CD4-positive, alpha-beta memory T cell (primary cell): ENCODE results near the gene TUT1. TPM values are rescaled to one million over a fixed set of nuclear protein-coding genes. Genes with fewer than 3 reads are reported as not detected.
"Not testable (repeated sequence)": the region's sequence is repeated elsewhere in the genome, so short reads cannot be mapped to it uniquely, and the experiment has no call there.

Experiments
- CTCF ChIA-PET: fragments of 350-600 bp; sonication (Branson Sonifier 250); formaldehyde crosslinking; loops from one replicate; lab custom pipeline; 2021; ENCODE audit warnings: inconsistent platforms; ENCODE audit not compliant: partially characterized antibody; lab: Charles Lee
- POLR2A ChIA-PET: fragments of 350-600 bp; sonication (Branson Sonifier 250); formaldehyde crosslinking; loops from one replicate; lab custom pipeline; 2021; ENCODE audit not compliant: partially characterized antibody; lab: Charles Lee
- DNase-seq, 5 donors: peaks; one replicate each; pipeline versions ENCODE4 v3.0.0 to v3.0.0-alpha.2; 2020 to 2022; ENCODE audit warnings: mixed read lengths in 1 of 5
- H3K27ac ChIP-seq: one replicate; pipeline ENCODE4 v1.7.0; 2013; ENCODE audit warnings: low read depth, low read length
- H3K27me3 ChIP-seq: 2 replicates; pipeline ENCODE4 v1.7.0; 2013; ENCODE audit warnings: mild to moderate bottlenecking, low read length, moderate library complexity; ENCODE audit not compliant: insufficient read depth
- H3K36me3 ChIP-seq: 2 replicates; pipeline ENCODE4 v1.7.0; 2013; ENCODE audit warnings: mild to moderate bottlenecking, low read length, moderate library complexity; ENCODE audit not compliant: insufficient read depth
- H3K4me1 ChIP-seq: 2 replicates; pipeline ENCODE4 v1.7.0; 2013; ENCODE audit warnings: mild to moderate bottlenecking, low read length, moderate library complexity; ENCODE audit not compliant: insufficient read depth
- H3K4me3 ChIP-seq, 2 donors: one replicate each; pipeline ENCODE4 v1.7.0; 2013; ENCODE audit warnings: low read length in 2 of 2, mild to moderate bottlenecking in 1 of 2
- H3K9me3 ChIP-seq, 2 donors: one replicate each; pipeline ENCODE4 v1.7.0; 2013; ENCODE audit warnings: low read length in 2 of 2, control low read depth in 1 of 2; ENCODE audit not compliant: control insufficient read depth in 1 of 2
- H3K27ac Mint-ChIP-seq, 7 donors: one replicate each; pipeline ENCODE4 v1.8.0; 2020 to 2021; ENCODE audit warnings: mixed read lengths in 7 of 7, mild to moderate bottlenecking in 6 of 7, inconsistent platforms in 3 of 7, moderate library complexity in 3 of 7
- H3K27me3 Mint-ChIP-seq, 2 donors: one replicate each; pipeline ENCODE4 v1.8.0; 2020 to 2021; ENCODE audit warnings: mixed read lengths in 2 of 2
- H3K36me3 Mint-ChIP-seq, 2 donors: one replicate each; pipeline ENCODE4 v1.8.0; 2020 to 2021; ENCODE audit warnings: mixed read lengths in 2 of 2, inconsistent platforms in 1 of 2, mild to moderate bottlenecking in 1 of 2
- H3K4me1 Mint-ChIP-seq, 4 donors: one replicate each; pipeline ENCODE4 v1.8.0; 2020 to 2021; ENCODE audit warnings: mixed read lengths in 4 of 4, mild to moderate bottlenecking in 1 of 4
- H3K4me3 Mint-ChIP-seq, 8 donors: one replicate each; pipeline ENCODE4 v1.8.0; 2020 to 2021; ENCODE audit warnings: mixed read lengths in 8 of 8, mild to moderate bottlenecking in 7 of 8, moderate library complexity in 6 of 8, inconsistent platforms in 3 of 8
- H3K9me3 Mint-ChIP-seq, 8 donors: one replicate each; pipeline ENCODE4 v1.8.0; 2020 to 2021; ENCODE audit warnings: mixed read lengths in 8 of 8, mild to moderate bottlenecking in 5 of 8, inconsistent platforms in 3 of 8, moderate library complexity in 1 of 8
- intact Hi-C: fragments of 100-400 bp; cut with micrococcal nuclease; formaldehyde crosslinking; loops from one replicate; pipeline ENCODE4 v1.15.1; 2023
- polyA plus RNA-seq, 2 donors: library from polyadenylated mRNA; unstranded; fragments of 300-500 nt; fragmentation: Illumina TruSeq; gene quantifications; one replicate each; pipeline ENCODE4 v1.2.3, GENCODE V29; 2021
- total RNA-seq, 2 experiments: library from RNA; stranded (reverse); gene quantifications; one replicate each; pipeline ENCODE4 v1.2.3, GENCODE V29; 2021

TUT1 gene
- total and polyA plus RNA-seq, 4 experiments from 2014 or later: 14.6 to 38.1 (median 28.7) TPM

DNA sequence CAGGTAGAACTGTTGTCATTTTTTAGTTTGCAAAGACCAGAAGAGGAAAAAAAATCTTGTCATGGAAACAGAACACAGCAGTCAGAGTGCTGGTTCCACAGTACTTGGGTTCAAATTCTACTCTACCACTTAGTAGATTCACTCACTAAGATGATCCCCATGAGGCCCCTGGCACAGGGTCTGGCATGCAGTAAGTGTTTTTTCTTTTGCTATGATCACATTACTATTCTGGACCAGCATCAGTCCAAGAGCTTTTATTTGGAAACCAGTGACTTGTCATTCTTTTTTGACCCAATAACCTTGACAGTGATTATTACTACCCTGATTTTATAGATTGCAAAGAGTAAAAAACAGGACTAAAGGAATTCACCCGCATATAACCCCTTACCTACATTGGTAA is 21.7 kb downstream of the TUT1 start:
- peaks cover 55 to 81% of the 10 kb centered on the region in 2 donors for H3K36me3 Mint-ChIP-seq
- Histone ChIP-seq H3K4me1 (peaks cover 51% of the 10 kb centered on the region), H3K9me3 (no peaks in the 10 kb centered on the region), H3K36me3 (peaks cover 59% of the 10 kb centered on the region), H3K27me3 (no peaks in the 10 kb centered on the region), H3K27ac (no peak overlapping the region), H3K4me3 (no peak overlapping the region)
- H3K27me3 Mint-ChIP-seq: no peaks in the 10 kb centered on the region
- ChIA-PET POLR2A (interaction anchor here (0.6 to 6.6 kb wide), 6 partner anchors 8 to 158 kb away, joined by 3 to 120 read pairs (median 4); partner anchors contain the start of genes AHNAK and HNRNPUL2), CTCF (interaction anchor here (0.7 to 3.4 kb wide), 5 partner anchors 9 to 145 kb away, joined by 3 to 24 read pairs (median 7); no protein-coding TSS in a partner anchor)
- DNase-seq: no peak
- intact Hi-C loops: no loop called here
- peaks cover 40 to 74% (median 54%) of the 10 kb centered on the region in 4 donors for H3K4me1 Mint-ChIP-seq
- no peaks in the 10 kb centered on the region for H3K9me3 Mint-ChIP-seq
- H3K27ac Mint-ChIP-seq: peak overlapping the region in 6 of 7 donors; percentile 24 to 64 (median 42)
- H3K4me3 Mint-ChIP-seq: peak overlapping the region in 1 of 8 donors; percentile 12

DNA sequence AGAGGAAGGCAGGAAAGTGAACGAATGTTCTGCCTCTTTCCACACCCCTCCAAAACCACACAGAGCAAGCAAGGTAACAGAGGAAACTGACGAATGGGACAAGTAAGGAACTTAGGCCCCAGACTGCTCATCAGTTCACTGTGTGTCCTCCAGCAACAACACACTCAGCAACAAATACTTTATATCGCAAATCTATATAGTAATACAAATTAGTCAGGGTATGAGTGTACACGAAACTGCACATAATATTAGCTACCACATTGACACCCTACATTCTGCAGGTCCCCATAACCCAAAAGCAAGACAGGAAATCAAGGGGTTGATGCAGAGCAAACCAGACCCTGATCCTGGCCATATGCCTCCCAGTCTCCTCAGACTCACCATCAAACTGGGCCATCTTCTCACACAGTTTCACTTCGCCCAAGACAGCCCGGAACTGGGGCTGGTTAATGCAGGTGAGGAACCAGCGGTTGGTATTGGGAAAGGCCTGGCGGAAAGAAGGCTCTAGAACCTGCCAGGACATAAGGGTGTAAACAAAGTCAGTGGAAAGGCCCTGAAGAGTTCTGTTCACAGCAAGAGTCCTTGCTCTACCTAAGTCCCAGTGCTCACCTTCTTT is 24.2 kb downstream of the TUT1 start:
- Mint-ChIP-seq H3K36me3 (peaks cover 46 to 73% of the 10 kb centered on the region in 2 donors), H3K4me1 (peaks cover 25 to 51% (median 38%) of the 10 kb centered on the region in 4 donors), H3K27ac (peak overlapping the region; percentile 51 to 85 (median 81)), H3K4me3 (peak overlapping the region in 2 of 8 donors; percentile 28 to 73), H3K9me3 (no peaks in the 10 kb centered on the region), H3K27me3 (no peaks in the 10 kb centered on the region)
- ChIA-PET POLR2A (interaction anchor here (0.9 to 2.1 kb wide), 5 partner anchors 11 to 274 kb away, joined by 3 to 5 read pairs (median 4); partner anchors contain the start of gene AHNAK), CTCF (interaction anchor here (1.0 to 3.1 kb wide), 5 partner anchors 10 to 172 kb away, joined by 3 to 24 read pairs (median 9); no protein-coding TSS in a partner anchor)
- peaks cover 54% of the 10 kb centered on the region for H3K36me3 ChIP-seq
- H3K27me3 ChIP-seq: no peaks in the 10 kb centered on the region
- peak overlapping the region; percentile 15 for H3K27ac ChIP-seq
- H3K4me1 ChIP-seq: peaks cover 38% of the 10 kb centered on the region
- no peaks in the 10 kb centered on the region for H3K9me3 ChIP-seq
- DNase-seq: no peak
- H3K4me3 ChIP-seq: no peak overlapping the region
- intact Hi-C loops: no loop called here

DNA sequence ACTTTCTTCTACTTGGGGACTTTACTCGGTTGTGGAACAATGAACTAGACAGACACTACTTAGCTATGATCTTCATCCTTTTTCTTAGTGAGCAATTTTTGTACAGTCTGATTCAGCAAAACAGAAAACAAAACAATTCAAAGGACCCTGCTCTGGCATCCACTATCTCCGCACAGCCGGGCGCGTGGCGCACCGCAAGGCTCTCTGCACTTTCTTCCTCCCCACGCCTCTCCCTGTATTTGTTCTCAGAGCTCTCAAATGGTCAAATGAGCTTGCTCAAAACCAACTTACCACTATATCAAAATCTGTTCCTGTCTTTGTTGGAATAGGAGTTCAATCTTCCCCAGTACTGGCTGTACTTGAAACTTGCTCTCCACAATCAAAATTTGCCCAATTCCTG is 25.1 kb downstream of the TUT1 start:
- Histone ChIP-seq H3K36me3 (peaks cover 45% of the 10 kb centered on the region), H3K27me3 (no peaks in the 10 kb centered on the region), H3K4me1 (peaks cover 29% of the 10 kb centered on the region), H3K27ac (no peak overlapping the region), H3K4me3 (no peak overlapping the region), H3K9me3 (no peaks in the 10 kb centered on the region)
- peaks cover 45 to 70% of the 10 kb centered on the region in 2 donors for H3K36me3 Mint-ChIP-seq
- peaks cover 25 to 49% (median 33%) of the 10 kb centered on the region in 4 donors for H3K4me1 Mint-ChIP-seq
- H3K4me3 Mint-ChIP-seq: peak overlapping the region in 1 of 8 donors; percentile 31
- ChIA-PET POLR2A (no interaction called here), CTCF (interaction anchor here (1.0 to 14.9 kb wide), 6 partner anchors 9 to 173 kb away, joined by 3 to 405 read pairs (median 10); partner anchors contain the start of gene SCGB1A1)
- no peak for DNase-seq
- H3K27me3 Mint-ChIP-seq: no peaks in the 10 kb centered on the region
- H3K27ac Mint-ChIP-seq: peak overlapping the region in 5 of 7 donors; percentile 38 to 84 (median 49)
- no peaks in the 10 kb centered on the region for H3K9me3 Mint-ChIP-seq
- intact Hi-C loops: no loop called here

DNA sequence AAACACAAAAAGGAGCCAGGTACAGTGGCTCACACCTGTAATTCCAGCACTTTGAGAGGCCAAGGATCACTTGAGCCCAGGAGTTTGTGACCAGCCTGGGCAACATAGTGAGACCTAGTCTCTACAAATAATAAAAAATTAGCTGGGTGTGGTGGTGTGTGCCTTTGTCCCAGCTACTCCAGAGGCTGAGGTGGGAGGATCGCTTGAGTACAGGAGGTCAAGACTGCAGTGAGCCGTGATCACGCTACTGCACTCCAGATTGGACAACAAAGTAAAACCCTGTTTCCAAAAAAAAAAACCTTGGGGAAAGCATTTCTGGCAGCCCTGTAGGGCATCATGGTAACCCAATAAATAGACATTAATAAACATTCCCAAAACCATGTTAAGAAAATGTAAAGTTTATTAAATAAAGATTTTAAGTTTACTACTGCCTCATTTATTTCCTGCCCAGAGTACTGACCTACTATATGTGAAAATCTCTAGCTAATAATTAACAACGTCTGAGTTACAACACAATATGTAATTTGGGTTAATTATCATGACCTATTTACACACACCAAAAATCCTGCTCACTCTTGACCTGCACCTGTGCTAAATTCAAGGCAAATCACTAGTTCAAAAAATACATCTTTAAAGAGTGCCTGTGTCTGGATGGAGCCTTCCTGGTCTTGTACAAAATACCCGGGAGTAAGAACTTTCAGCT is 26.1 kb downstream of the TUT1 start:
- Mint-ChIP-seq H3K36me3 (peaks cover 44 to 71% of the 10 kb centered on the region in 2 donors), H3K4me3 (no peak overlapping the region), H3K27me3 (no peaks in the 10 kb centered on the region), H3K4me1 (peaks cover 22 to 48% (median 32%) of the 10 kb centered on the region in 4 donors), H3K9me3 (no peaks in the 10 kb centered on the region), H3K27ac (peak overlapping the region in 5 of 7 donors; percentile 30 to 84 (median 70))
- H3K4me3 ChIP-seq: no peak overlapping the region
- no peak overlapping the region for H3K27ac ChIP-seq
- DNase-seq: no peak
- H3K4me1 ChIP-seq: peaks cover 30% of the 10 kb centered on the region
- H3K36me3 ChIP-seq: peaks cover 36% of the 10 kb centered on the region
- intact Hi-C loops: no loop called here
- no peaks in the 10 kb centered on the region for H3K9me3 ChIP-seq
- ChIA-PET CTCF (interaction anchor here (0.6 to 14.9 kb wide), 8 partner anchors 8 to 1686 kb away, joined by 3 to 405 read pairs (median 6); partner anchors contain the start of gene SCGB1A1), POLR2A (interaction anchor here (0.8 to 0.9 kb wide), 2 partner anchors 25 to 100 kb away, joined by 3 to 6 read pairs; partner anchors contain the start of genes C11orf98 and CSKMT)
- H3K27me3 ChIP-seq: no peaks in the 10 kb centered on the region

DNA sequence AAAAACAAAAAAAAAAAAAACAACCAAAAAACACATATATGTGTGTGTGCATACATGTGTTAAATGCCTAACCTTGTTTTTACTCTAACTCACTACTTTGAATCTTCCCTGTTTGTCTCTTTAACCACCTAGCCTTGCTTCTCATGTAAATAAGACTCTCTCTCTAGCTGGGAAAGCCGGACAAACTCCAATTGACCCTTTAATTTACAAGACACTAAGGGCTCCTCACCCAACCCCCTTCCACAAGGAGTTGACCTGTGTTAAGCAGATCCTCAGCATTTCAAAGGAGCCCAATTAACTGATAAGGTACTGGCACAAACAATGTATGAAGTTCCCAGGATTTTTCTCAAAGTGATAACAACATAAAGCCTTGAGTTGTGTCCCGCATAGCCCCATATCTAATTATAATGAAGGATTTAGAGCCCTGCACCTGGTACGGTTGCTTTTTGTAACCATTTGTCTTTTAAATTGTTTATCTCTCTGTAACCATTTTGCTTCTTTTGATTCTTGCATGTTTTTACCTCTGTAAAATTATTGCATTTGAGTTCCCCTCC is 29.6 kb downstream of the TUT1 start:
- peak overlapping the region in 6 of 7 donors; percentile 69 to 99 (median 80) for H3K27ac Mint-ChIP-seq
- H3K27me3 ChIP-seq, H3K4me3 Mint-ChIP-seq, H3K9me3 ChIP-seq, DNase-seq, H3K27ac ChIP-seq, H3K27me3 Mint-ChIP-seq, H3K4me3 ChIP-seq, intact Hi-C loops, H3K9me3 Mint-ChIP-seq: not testable (repeated sequence)
- CTCF ChIA-PET: interaction anchor here (0.7 to 14.9 kb wide), 15 partner anchors 11 to 791 kb away, joined by 3 to 450 read pairs (median 7); partner anchors contain the start of genes EEF1G, SCGB1A1 and TUT1
- H3K4me1 Mint-ChIP-seq: peaks cover 34 to 63% (median 45%) of the 10 kb centered on the region in 4 donors
- Histone ChIP-seq H3K4me1 (peaks cover 53% of the 10 kb centered on the region), H3K36me3 (peaks cover 26% of the 10 kb centered on the region)
- POLR2A ChIA-PET: interaction anchor here (1.0 to 12.5 kb wide), 5 partner anchors 9 to 135 kb away, joined by 3 to 751 read pairs (median 25); partner anchors contain the start of gene AHNAK
- H3K36me3 Mint-ChIP-seq: peaks cover 39 to 63% of the 10 kb centered on the region in 2 donors

DNA sequence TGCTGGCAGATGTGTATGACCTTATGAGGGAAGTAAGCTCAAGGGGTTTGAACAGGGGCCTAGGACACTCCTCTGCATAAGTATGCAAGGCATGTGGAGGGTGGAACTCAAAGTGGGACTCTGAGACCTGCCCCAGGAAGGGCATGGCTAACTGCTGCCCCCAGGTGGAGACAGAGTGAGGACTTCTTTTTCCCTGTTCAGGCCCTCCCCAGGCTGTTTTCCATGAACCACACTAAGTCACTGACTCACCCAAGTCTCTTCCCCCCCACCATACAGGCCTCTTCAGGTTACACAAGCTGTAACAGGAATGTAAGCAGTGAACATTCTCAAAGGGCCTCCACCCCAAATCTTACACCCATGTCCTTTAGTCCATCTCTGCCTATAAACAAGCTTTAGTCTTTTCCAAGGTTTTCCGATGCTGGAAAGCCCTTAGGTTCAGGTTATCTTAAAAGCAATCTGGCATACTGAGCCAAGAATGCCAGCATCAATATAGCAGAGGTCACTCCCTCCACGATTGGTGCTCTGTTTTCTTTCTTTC is 30.7 kb downstream of the TUT1 start:
- DNase-seq: peak; percentile 75 to 89 (median 80)
- Mint-ChIP-seq H3K9me3 (no peaks in the 10 kb centered on the region), H3K36me3 (peaks cover 29 to 51% of the 10 kb centered on the region in 2 donors), H3K4me3 (peak overlapping the region in 3 of 8 donors; percentile 22 to 57 (median 37)), H3K27ac (peak overlapping the region; percentile 43 to 100 (median 94)), H3K27me3 (no peaks in the 10 kb centered on the region), H3K4me1 (peaks cover 41 to 64% (median 51%) of the 10 kb centered on the region in 4 donors)
- ChIA-PET POLR2A (interaction anchor here (0.7 to 12.5 kb wide), 15 partner anchors 10 to 226 kb away, joined by 3 to 751 read pairs (median 6); partner anchors contain the start of genes AHNAK, C11orf98, CSKMT and EEF1G), CTCF (interaction anchor here (0.5 to 14.9 kb wide), 36 partner anchors 9 to 313 kb away, joined by 3 to 450 read pairs (median 5); partner anchors contain the start of genes AHNAK, B3GAT3, EEF1G and SCGB1A1)
- intact Hi-C loops: loop anchor here (1.0 kb wide), 3 partner anchors 63 to 166 kb away; no protein-coding TSS in a partner anchor
- Histone ChIP-seq H3K4me3 (no peak overlapping the region), H3K27ac (peak overlapping the region; percentile 8), H3K36me3 (peaks cover 15% of the 10 kb centered on the region), H3K27me3 (no peaks in the 10 kb centered on the region), H3K4me1 (peaks cover 55% of the 10 kb centered on the region), H3K9me3 (no peaks in the 10 kb centered on the region)
